ENCODE results near the gene SLC16A12.

SLC16A12 gene

DNA sequence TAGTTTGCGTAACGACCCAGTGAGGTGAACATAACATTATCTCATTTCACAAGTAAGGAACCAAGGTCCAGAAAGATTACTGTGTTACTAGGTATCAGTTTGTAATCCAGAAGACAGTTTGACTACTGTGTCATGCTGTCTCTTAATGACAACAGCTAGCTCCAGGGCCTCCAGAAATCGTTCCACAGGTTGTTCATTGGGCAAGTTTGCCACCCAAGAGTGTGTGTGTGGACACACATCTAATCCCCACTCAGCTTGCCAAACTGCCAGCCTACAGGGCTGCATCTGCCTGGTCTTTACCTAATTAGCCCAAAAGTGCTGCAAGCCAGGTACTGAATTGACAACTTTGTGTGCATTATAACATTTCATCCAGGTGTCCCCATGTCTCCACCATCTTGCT, 27.9 kb upstream of the SLC16A12 start:
- Histone ChIP-seq H3K4me3 (ENCODE audit: low read length) (no peak overlapping the region), H3K27me3 (ENCODE audit: low read depth, low read length) (no peaks in the 10 kb centered on the region), H2AFZ (ENCODE audit: low read depth, low read length) (no peak overlapping the region), H4K20me1 (ENCODE audit: insufficient read depth, low read length) (no peaks in the 10 kb centered on the region), H3K27ac (ENCODE audit: low read length) (no peak overlapping the region), H3K9me3 (ENCODE audit: insufficient read depth, low read length) (no peaks in the 10 kb centered on the region), H3K79me2 (ENCODE audit: low read length) (no peaks in the 10 kb centered on the region), H3K9ac (ENCODE audit: low read length) (no peak overlapping the region), H3K36me3 (replicated peaks; ENCODE audit: low read depth, low read length) (no peaks in the 10 kb centered on the region), H3K4me2 (ENCODE audit: low read length) (no peak overlapping the region), H3K4me1 (ENCODE audit: low read length) (peaks cover 6% of the 10 kb centered on the region)
- TF ChIP-seq, protein P1, sequence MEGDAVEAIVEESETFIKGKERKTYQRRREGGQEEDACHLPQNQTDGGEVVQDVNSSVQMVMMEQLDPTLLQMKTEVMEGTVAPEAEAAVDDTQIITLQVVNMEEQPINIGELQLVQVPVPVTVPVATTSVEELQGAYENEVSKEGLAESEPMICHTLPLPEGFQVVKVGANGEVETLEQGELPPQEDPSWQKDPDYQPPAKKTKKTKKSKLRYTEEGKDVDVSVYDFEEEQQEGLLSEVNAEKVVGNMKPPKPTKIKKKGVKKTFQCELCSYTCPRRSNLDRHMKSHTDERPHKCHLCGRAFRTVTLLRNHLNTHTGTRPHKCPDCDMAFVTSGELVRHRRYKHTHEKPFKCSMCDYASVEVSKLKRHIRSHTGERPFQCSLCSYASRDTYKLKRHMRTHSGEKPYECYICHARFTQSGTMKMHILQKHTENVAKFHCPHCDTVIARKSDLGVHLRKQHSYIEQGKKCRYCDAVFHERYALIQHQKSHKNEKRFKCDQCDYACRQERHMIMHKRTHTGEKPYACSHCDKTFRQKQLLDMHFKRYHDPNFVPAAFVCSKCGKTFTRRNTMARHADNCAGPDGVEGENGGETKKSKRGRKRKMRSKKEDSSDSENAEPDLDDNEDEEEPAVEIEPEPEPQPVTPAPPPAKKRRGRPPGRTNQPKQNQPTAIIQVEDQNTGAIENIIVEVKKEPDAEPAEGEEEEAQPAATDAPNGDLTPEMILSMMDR (IDR thresholded peaks at IDR 0.05; ENCODE audit: low read depth, low read length), result no peak
- no peak for TF ChIP-seq EZH2phosphoT487 (IDR thresholded peaks at IDR 0.05; ENCODE audit: low read depth)

DNA sequence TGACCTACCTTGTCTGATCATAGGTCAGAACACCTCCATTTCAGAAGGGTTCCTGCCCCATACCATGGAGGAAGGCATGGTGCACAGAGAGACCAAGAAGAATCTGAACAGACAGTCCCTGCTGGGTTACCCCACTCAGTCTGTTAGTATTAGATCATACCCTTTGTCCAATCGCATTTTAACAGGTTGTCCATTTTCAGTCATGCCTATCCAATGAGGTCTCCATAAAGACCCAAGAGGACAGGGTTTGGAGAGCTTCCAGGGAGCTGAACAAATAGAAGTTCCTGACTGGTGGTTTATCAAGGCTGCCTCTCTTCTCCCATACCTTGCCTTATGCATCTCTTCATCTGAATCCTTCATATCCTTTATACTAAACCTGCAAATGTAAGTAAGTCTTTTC, 21.2 kb upstream of the SLC16A12 start:
- no peaks in the 10 kb centered on the region for H3K36me3 ChIP-seq (replicated peaks; ENCODE audit: low read depth, low read length)
- no peak overlapping the region for H3K4me2 ChIP-seq (ENCODE audit: low read length)
- no peaks in the 10 kb centered on the region for H3K9me3 ChIP-seq (ENCODE audit: insufficient read depth, low read length)
- H2AFZ ChIP-seq (ENCODE audit: low read depth, low read length), result no peak overlapping the region
- H4K20me1 ChIP-seq (ENCODE audit: insufficient read depth, low read length), result no peaks in the 10 kb centered on the region
- no peaks in the 10 kb centered on the region for H3K27me3 ChIP-seq (ENCODE audit: low read depth, low read length)
- no peak for TF ChIP-seq EZH2phosphoT487 (IDR thresholded peaks at IDR 0.05; ENCODE audit: low read depth)
- TF ChIP-seq, protein P1 (IDR thresholded peaks at IDR 0.05; ENCODE audit: low read depth, low read length), result no peak
- no peak overlapping the region for H3K27ac ChIP-seq (ENCODE audit: low read length)
- H3K9ac ChIP-seq (ENCODE audit: low read length), result no peak overlapping the region
- no peak overlapping the region for H3K4me3 ChIP-seq (ENCODE audit: low read length)
- H3K79me2 ChIP-seq (ENCODE audit: low read length), result no peaks in the 10 kb centered on the region
- H3K4me1 ChIP-seq (ENCODE audit: low read length), result no peaks in the 10 kb centered on the region

DNA sequence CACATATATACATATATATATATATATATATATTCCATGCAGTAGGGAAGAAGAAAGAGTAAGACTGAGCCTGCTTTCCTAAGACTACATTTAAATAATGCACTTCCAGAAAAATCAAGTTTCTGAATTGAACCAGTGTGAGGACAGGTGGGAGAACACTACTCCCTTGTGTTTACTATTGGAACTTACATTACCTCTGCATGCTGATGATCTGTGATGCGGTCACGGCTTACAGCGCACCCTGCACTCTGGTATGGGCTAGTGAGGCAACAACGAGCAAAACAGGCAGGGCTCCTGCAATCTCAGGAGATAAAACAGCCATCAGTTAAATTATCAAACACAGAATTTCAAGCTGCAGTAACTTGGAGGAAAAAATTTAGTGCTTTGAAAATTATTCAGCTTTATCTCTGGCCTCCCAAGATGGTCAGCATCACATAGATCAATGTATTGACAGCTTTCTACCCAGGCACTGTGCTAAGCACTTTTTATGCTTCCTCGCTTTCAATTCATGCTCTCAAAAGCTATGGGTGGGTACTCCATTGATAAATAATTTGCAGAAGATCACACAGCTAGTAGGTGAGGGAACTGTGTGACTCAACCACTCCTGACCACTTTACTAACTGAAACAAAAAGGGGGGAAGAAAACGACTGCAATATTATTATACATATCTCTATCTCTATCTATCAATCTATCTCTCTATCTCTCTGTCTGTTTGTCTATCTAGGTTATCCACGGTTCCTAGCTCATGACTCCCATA, 20.5 kb upstream of the SLC16A12 start:
- no peaks in the 10 kb centered on the region for H3K9me3 ChIP-seq (ENCODE audit: insufficient read depth, low read length)
- H3K9ac ChIP-seq (ENCODE audit: low read length), result no peak overlapping the region
- H3K4me3 ChIP-seq (ENCODE audit: low read length), result no peak overlapping the region
- no peak overlapping the region for H2AFZ ChIP-seq (ENCODE audit: low read depth, low read length)
- no peaks in the 10 kb centered on the region for H3K4me1 ChIP-seq (ENCODE audit: low read length)
- H3K27me3 ChIP-seq (ENCODE audit: low read depth, low read length), result no peaks in the 10 kb centered on the region
- no peaks in the 10 kb centered on the region for H3K79me2 ChIP-seq (ENCODE audit: low read length)
- no peaks in the 10 kb centered on the region for H4K20me1 ChIP-seq (ENCODE audit: insufficient read depth, low read length)
- no peak overlapping the region for H3K4me2 ChIP-seq (ENCODE audit: low read length)
- no peaks in the 10 kb centered on the region for H3K36me3 ChIP-seq (replicated peaks; ENCODE audit: low read depth, low read length)
- TF ChIP-seq EZH2phosphoT487 (IDR thresholded peaks at IDR 0.05; ENCODE audit: low read depth), result no peak
- TF ChIP-seq, protein P1 (IDR thresholded peaks at IDR 0.05; ENCODE audit: low read depth, low read length), result no peak
- H3K27ac ChIP-seq (ENCODE audit: low read length), result no peak overlapping the region

DNA sequence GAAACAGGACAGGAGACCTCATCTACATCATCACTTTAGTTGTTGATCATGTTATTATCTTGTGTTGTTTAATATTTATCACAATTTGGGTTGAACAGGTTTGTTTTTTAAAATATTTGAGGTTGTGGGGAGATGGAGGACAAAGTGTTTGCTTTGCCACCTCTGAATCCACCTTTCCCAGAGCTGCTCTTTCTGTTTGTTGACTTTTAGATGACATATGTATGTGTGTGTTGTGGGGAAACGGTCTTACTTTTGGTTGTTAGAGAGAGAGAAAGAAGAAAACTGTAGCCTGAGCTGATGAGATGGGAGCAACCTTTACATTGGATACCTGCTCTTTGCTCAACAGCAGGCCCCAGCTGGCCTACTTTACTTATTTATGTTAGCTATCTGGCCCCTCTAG, 19.0 kb upstream of the SLC16A12 start:
- H3K27me3 ChIP-seq (ENCODE audit: low read depth, low read length), result no peaks in the 10 kb centered on the region
- H3K4me1 ChIP-seq (ENCODE audit: low read length), result no peaks in the 10 kb centered on the region
- H4K20me1 ChIP-seq (ENCODE audit: insufficient read depth, low read length), result no peaks in the 10 kb centered on the region
- no peak overlapping the region for H3K27ac ChIP-seq (ENCODE audit: low read length)
- no peaks in the 10 kb centered on the region for H3K9me3 ChIP-seq (ENCODE audit: insufficient read depth, low read length)
- no peak overlapping the region for H2AFZ ChIP-seq (ENCODE audit: low read depth, low read length)
- H3K4me3 ChIP-seq (ENCODE audit: low read length), result no peak overlapping the region
- H3K36me3 ChIP-seq (replicated peaks; ENCODE audit: low read depth, low read length), result no peaks in the 10 kb centered on the region
- no peaks in the 10 kb centered on the region for H3K79me2 ChIP-seq (ENCODE audit: low read length)
- TF ChIP-seq, protein P1 (IDR thresholded peaks at IDR 0.05; ENCODE audit: low read depth, low read length), result no peak
- TF ChIP-seq EZH2phosphoT487 (IDR thresholded peaks at IDR 0.05; ENCODE audit: low read depth), result no peak
- H3K4me2 ChIP-seq (ENCODE audit: low read length), result no peak overlapping the region
- H3K9ac ChIP-seq (ENCODE audit: low read length), result no peak overlapping the region
